Ishikawa (cell line): ENCODE measurements around the gene OR6X1.

Experiments used
- CEBPB ChIP-seq: IDR thresholded peaks from 2 replicates; pipeline ENCODE4 v1.6.1; 2012
- CREB1 ChIP-seq: IDR thresholded peaks from 2 replicates; pipeline ENCODE4 v1.6.1; 2012; ENCODE audit warnings: low read depth
- EGR1 ChIP-seq: IDR thresholded peaks from 2 replicates; pipeline ENCODE4 v1.6.1; 2012
- EP300 ChIP-seq: IDR thresholded peaks from 2 replicates; pipeline ENCODE4 v1.6.1; 2012; ENCODE audit warnings: borderline replicate concordance
- MAX ChIP-seq: IDR thresholded peaks from 2 replicates; pipeline ENCODE4 v1.6.1; 2012
- NFIC ChIP-seq: IDR thresholded peaks from 2 replicates; pipeline ENCODE4 v1.6.1; 2012
- RAD21 ChIP-seq: IDR thresholded peaks from 2 replicates; pipeline ENCODE4 v1.6.1; 2012; ENCODE audit warnings: low read depth
- TAF1 ChIP-seq: IDR thresholded peaks from 2 replicates; pipeline ENCODE4 v1.6.1; 2012; ENCODE audit warnings: low read depth, mild to moderate bottlenecking
- TCF12 ChIP-seq: IDR thresholded peaks from 2 replicates; pipeline ENCODE4 v1.6.1; 2012; ENCODE audit warnings: low read depth
- TEAD4 ChIP-seq: IDR thresholded peaks from 2 replicates; pipeline ENCODE4 v1.6.1; 2012
- USF1 ChIP-seq: IDR thresholded peaks from 2 replicates; pipeline ENCODE4 v1.6.1; 2012
- YY1 ChIP-seq: IDR thresholded peaks from 2 replicates; pipeline ENCODE4 v1.6.1; 2012; ENCODE audit warnings: low read depth
- TF ChIP-seq, protein P1 (sequence below): IDR thresholded peaks from 2 replicates; pipeline ENCODE4 v1.6.1; 2012; ENCODE audit warnings: low read depth, mild to moderate bottlenecking

- no peak for TF ChIP-seq EP300
- no peak for TF ChIP-seq CREB1
- no peak for TF ChIP-seq NFIC
- TF ChIP-seq CEBPB = no peak
- TF ChIP-seq TAF1 = no peak
- no peak for TF ChIP-seq RAD21
- no peak for TF ChIP-seq TEAD4
- no peak for TF ChIP-seq TCF12
- no peak for TF ChIP-seq EGR1
- TF ChIP-seq, protein P1, sequence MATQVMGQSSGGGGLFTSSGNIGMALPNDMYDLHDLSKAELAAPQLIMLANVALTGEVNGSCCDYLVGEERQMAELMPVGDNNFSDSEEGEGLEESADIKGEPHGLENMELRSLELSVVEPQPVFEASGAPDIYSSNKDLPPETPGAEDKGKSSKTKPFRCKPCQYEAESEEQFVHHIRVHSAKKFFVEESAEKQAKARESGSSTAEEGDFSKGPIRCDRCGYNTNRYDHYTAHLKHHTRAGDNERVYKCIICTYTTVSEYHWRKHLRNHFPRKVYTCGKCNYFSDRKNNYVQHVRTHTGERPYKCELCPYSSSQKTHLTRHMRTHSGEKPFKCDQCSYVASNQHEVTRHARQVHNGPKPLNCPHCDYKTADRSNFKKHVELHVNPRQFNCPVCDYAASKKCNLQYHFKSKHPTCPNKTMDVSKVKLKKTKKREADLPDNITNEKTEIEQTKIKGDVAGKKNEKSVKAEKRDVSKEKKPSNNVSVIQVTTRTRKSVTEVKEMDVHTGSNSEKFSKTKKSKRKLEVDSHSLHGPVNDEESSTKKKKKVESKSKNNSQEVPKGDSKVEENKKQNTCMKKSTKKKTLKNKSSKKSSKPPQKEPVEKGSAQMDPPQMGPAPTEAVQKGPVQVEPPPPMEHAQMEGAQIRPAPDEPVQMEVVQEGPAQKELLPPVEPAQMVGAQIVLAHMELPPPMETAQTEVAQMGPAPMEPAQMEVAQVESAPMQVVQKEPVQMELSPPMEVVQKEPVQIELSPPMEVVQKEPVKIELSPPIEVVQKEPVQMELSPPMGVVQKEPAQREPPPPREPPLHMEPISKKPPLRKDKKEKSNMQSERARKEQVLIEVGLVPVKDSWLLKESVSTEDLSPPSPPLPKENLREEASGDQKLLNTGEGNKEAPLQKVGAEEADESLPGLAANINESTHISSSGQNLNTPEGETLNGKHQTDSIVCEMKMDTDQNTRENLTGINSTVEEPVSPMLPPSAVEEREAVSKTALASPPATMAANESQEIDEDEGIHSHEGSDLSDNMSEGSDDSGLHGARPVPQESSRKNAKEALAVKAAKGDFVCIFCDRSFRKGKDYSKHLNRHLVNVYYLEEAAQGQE = no peak
- no peak for TF ChIP-seq YY1
- TF ChIP-seq USF1 = no peak
- no peak for TF ChIP-seq MAX
Observed at GRCh38 chr11:123797114-123797513, 42.8 kb upstream of the OR6X1 start.
